HPDE6-E6E7 (cell line): ENCODE results near the gene CIZ1.

Experiments
- DNase-seq: peaks from one replicate; pipeline ENCODE4 v3.0.0; 2011; ENCODE audit warnings: missing footprints; ENCODE audit errors: extremely low spot score

The CIZ1 gene

GRCh38 chr9:128124873-128125579, 66.3 kb downstream of the CIZ1 start:
- no peak for DNase-seq

GRCh38 chr9:128124451-128124850, 66.9 kb downstream of the CIZ1 start:
- no peak for DNase-seq

- DNase-seq: no peak
These were observed 67.8 kb downstream of the CIZ1 start for GRCh38 chr9:128123451-128124080.

GRCh38 chr9:128122809-128123175, 68.6 kb downstream of the CIZ1 start:
- DNase-seq: no peak

- no peak for DNase-seq
These were observed 69.2 kb downstream of the CIZ1 start for GRCh38 chr9:128121924-128122808.

GRCh38 chr9:128121466-128121810, 69.9 kb downstream of the CIZ1 start:
- DNase-seq: no peak

GRCh38 chr9:128120741-128121465, 70.5 kb downstream of the CIZ1 start:
- DNase-seq: no peak

- DNase-seq: no peak
These were observed 71.2 kb downstream of the CIZ1 start for GRCh38 chr9:128120061-128120740.

GRCh38 chr9:128118971-128119665, 72.3 kb downstream of the CIZ1 start:
- DNase-seq: no peak

- no peak for DNase-seq
These were observed 72.9 kb downstream of the CIZ1 start for GRCh38 chr9:128118472-128118857.

GRCh38 chr9:128117613-128118471, 73.5 kb downstream of the CIZ1 start:
- DNase-seq: peak; percentile 76

- no peak for DNase-seq
These were observed 75.0 kb downstream of the CIZ1 start for GRCh38 chr9:128116104-128117083.
